Astrocyte (in vitro differentiated cells and primary cell): Measurements from ENCODE around the gene KDM2B.

Experiments
- EZH2 ChIP-seq: IDR thresholded peaks from 2 replicates; pipeline ENCODE4 v1.6.1; 2012; ENCODE audit warnings: mild to moderate bottlenecking, low read length, inconsistent platforms; ENCODE audit not compliant: insufficient read depth
- TF ChIP-seq, protein P1 (sequence below): IDR thresholded peaks from 2 replicates; pipeline ENCODE4 v1.5.1; 2011; ENCODE audit warnings: low read depth, mild to moderate bottlenecking, inconsistent platforms, low read length, moderate library complexity; ENCODE audit not compliant: insufficient read depth

DNA sequence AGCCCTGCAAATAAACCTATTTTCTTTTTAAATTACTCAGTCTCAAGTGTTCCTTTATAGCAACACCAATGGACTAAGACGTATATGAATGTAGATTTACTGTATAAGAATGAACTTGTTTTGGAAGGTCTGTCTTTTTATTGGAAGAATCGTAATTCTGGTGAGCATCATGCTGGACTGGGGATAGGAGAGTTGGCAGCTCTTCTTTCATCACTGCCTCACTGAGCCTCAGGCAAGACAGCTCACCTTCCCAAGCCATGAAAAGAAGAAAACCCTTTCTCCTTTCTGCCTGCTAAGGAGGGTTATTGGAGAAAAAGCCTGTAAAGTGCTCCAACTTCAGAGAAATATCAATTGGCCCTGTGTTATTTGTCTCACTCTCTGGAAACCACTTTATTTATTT lies 190.0 kb downstream of the KDM2B start:
- TF ChIP-seq EZH2 = no peak
- TF ChIP-seq, protein P1, sequence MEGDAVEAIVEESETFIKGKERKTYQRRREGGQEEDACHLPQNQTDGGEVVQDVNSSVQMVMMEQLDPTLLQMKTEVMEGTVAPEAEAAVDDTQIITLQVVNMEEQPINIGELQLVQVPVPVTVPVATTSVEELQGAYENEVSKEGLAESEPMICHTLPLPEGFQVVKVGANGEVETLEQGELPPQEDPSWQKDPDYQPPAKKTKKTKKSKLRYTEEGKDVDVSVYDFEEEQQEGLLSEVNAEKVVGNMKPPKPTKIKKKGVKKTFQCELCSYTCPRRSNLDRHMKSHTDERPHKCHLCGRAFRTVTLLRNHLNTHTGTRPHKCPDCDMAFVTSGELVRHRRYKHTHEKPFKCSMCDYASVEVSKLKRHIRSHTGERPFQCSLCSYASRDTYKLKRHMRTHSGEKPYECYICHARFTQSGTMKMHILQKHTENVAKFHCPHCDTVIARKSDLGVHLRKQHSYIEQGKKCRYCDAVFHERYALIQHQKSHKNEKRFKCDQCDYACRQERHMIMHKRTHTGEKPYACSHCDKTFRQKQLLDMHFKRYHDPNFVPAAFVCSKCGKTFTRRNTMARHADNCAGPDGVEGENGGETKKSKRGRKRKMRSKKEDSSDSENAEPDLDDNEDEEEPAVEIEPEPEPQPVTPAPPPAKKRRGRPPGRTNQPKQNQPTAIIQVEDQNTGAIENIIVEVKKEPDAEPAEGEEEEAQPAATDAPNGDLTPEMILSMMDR = no peak
